Vagina (tissue), 2 donors: Measurements from ENCODE around the gene ALOX12. TPM values are rescaled to one million over a fixed set of nuclear protein-coding genes. Genes with fewer than 3 reads are reported as not detected.

ENCODE experiments used
- DNase-seq, 2 donors: peaks; one replicate each; pipeline ENCODE4 v3.0.0-alpha.2; 2017; ENCODE audit errors: extremely low spot score in 2 of 2
- H3K27ac ChIP-seq: fragments of 200-600 bp; sonication (generic); one replicate; pipeline ENCODE4 v1.5.1; 2019
- H3K27me3 ChIP-seq: fragments of 200-600 bp; sonication (generic); one replicate; pipeline ENCODE4 v1.5.1; 2019
- H3K36me3 ChIP-seq, 2 donors: fragments of 200-600 bp; sonication (generic); one replicate each; pipeline ENCODE4 v1.5.1; 2017 to 2019
- H3K4me1 ChIP-seq: fragments of 200-600 bp; sonication (generic); one replicate; pipeline ENCODE4 v1.5.1; 2019
- H3K4me3 ChIP-seq, 2 donors: fragments of 200-600 bp; sonication (generic); 1 replicate in 1 of 2; 2 replicates in 1 of 2; pipeline ENCODE4 v1.5.1; 2016 to 2019
- H3K9me3 ChIP-seq: fragments of 200-600 bp; sonication (generic); one replicate; pipeline ENCODE4 v1.5.1; 2019
- POLR2A ChIP-seq, 2 donors: fragments of 450-650 bp; IDR thresholded peaks; one replicate each; pipeline ENCODE4 v1.6.1; 2017; ENCODE audit warnings: antibody characterized with exemption in 2 of 2, mild to moderate bottlenecking in 2 of 2, moderate library complexity in 2 of 2
- POLR2AphosphoS5 ChIP-seq, 2 donors: sonication (generic); formaldehyde crosslinking; IDR thresholded peaks; one replicate each; pipeline ENCODE4 v1.9.0; 2017; ENCODE audit warnings: antibody characterized with exemption in 2 of 2, mild to moderate bottlenecking in 2 of 2, low read depth in 1 of 2; ENCODE audit not compliant: insufficient read depth in 1 of 2
- intact Hi-C: fragments of 100-400 bp; cut with DNase I; formaldehyde crosslinking; loops from one replicate; pipeline ENCODE4 v1.15.1; 2023
- total RNA-seq: library from RNA; depleted of rRNA; stranded (reverse); fragments of >200 nt; gene quantifications from one replicate; pipeline ENCODE4 v1.2.3, GENCODE V29; 2016
- TF ChIP-seq, protein P1 (sequence below), 3 experiments: fragments of 450-650 bp in 2 of 3; fragments of 200-600 bp in 1 of 3; sonication (generic) in 1 of 3; IDR thresholded peaks; one replicate each; pipeline ENCODE4 v1.5.1; 2017 to 2019; ENCODE audit warnings: antibody characterized with exemption in 3 of 3, mild to moderate bottlenecking in 2 of 3, moderate library complexity in 2 of 3

The ALOX12 gene
- total RNA-seq, 1 donor from 2014 or later = 16.0 TPM

DNA sequence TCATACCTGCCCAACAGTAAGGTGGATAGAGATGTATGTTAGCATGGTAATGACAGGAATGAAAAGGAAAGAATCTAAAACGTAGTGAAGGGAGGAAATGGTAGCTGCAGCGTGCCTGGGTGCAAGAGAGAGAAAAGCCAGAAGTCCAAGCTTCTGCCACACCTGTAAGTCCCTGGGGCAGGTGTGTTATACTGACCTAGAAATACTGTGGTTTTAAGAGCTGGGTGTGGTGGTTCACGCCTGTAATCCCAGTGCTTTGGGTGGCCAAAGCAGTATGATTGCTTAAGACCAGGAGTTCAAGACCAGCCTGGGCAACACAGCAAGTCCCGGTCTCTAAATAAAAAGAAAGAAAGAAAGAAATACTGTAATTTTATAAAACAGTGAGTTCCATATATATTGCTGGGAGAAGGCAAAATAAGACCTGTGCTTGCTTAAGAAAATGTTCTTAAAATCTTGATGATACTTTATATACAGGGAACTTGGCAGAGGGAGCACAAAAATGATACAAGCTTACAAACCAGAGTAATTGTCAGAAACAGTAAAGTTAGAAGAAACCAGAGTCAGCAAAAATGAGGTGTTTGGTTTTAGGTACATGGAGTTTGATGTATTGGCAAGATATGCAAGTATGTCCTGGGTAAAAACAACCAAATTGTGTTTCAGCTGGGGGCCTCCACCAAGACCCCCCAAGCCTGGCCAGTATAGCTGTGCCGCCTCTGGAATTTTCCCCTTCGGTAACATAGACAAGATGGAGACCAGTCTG lies 6.6 kb downstream of the ALOX12 start:
- H3K36me3 ChIP-seq = peaks cover 0 to 45% of the 10 kb centered on the region in 2 donors
- H3K9me3 ChIP-seq = no peaks in the 10 kb centered on the region
- TF ChIP-seq, protein P1, sequence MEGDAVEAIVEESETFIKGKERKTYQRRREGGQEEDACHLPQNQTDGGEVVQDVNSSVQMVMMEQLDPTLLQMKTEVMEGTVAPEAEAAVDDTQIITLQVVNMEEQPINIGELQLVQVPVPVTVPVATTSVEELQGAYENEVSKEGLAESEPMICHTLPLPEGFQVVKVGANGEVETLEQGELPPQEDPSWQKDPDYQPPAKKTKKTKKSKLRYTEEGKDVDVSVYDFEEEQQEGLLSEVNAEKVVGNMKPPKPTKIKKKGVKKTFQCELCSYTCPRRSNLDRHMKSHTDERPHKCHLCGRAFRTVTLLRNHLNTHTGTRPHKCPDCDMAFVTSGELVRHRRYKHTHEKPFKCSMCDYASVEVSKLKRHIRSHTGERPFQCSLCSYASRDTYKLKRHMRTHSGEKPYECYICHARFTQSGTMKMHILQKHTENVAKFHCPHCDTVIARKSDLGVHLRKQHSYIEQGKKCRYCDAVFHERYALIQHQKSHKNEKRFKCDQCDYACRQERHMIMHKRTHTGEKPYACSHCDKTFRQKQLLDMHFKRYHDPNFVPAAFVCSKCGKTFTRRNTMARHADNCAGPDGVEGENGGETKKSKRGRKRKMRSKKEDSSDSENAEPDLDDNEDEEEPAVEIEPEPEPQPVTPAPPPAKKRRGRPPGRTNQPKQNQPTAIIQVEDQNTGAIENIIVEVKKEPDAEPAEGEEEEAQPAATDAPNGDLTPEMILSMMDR (IDR thresholded peaks at IDR 0.05) = no peak
- TF ChIP-seq POLR2AphosphoS5 (IDR thresholded peaks at IDR 0.05; ENCODE audit: insufficient read depth in 1 of 2, low read depth in 1 of 2) (no peak), POLR2A (IDR thresholded peaks at IDR 0.05) (no peak)
- no peak overlapping the region for H3K27ac ChIP-seq
- no peak for DNase-seq
- intact Hi-C loops = loop anchor here (10.0 kb wide), 1 partner anchor 338 kb away; no protein-coding TSS in a partner anchor
- no peaks in the 10 kb centered on the region for H3K4me1 ChIP-seq
- H3K27me3 ChIP-seq = no peaks in the 10 kb centered on the region
- no peak overlapping the region for H3K4me3 ChIP-seq

DNA sequence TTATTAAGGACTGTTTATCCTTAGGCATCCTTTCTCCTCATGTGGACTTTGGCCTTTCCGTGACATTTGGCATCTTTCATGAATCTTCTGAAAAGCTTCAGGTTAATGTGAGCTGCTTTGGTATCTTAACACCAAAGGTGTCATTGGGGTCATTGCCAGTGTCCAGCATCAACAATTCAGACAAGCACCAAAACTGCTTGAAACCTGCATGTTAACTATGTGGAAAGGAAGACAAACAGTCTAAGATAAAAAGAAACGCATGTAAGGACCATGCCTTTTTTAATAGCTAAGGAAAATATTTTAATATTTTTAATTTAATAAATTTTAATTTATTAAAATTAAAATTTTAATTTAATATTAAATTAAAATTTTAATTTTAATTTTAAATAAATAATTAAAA lies 7.9 kb downstream of the ALOX12 start:
- intact Hi-C loops = loop anchor here (2.0 to 10.0 kb wide), 2 partner anchors 89 to 339 kb away; no protein-coding TSS in a partner anchor
- TF ChIP-seq POLR2AphosphoS5 (IDR thresholded peaks at IDR 0.05; ENCODE audit: insufficient read depth in 1 of 2, low read depth in 1 of 2) = no peak
- TF ChIP-seq, protein P1 (IDR thresholded peaks at IDR 0.05) = no peak
- no peak for TF ChIP-seq POLR2A (IDR thresholded peaks at IDR 0.05)
- no peaks in the 10 kb centered on the region for H3K4me1 ChIP-seq
- no peaks in the 10 kb centered on the region for H3K9me3 ChIP-seq
- no peak overlapping the region for H3K27ac ChIP-seq
- H3K27me3 ChIP-seq = no peaks in the 10 kb centered on the region
- peaks cover 0 to 38% of the 10 kb centered on the region in 2 donors for H3K36me3 ChIP-seq
- H3K4me3 ChIP-seq = no peak overlapping the region
- DNase-seq = no peak

DNA sequence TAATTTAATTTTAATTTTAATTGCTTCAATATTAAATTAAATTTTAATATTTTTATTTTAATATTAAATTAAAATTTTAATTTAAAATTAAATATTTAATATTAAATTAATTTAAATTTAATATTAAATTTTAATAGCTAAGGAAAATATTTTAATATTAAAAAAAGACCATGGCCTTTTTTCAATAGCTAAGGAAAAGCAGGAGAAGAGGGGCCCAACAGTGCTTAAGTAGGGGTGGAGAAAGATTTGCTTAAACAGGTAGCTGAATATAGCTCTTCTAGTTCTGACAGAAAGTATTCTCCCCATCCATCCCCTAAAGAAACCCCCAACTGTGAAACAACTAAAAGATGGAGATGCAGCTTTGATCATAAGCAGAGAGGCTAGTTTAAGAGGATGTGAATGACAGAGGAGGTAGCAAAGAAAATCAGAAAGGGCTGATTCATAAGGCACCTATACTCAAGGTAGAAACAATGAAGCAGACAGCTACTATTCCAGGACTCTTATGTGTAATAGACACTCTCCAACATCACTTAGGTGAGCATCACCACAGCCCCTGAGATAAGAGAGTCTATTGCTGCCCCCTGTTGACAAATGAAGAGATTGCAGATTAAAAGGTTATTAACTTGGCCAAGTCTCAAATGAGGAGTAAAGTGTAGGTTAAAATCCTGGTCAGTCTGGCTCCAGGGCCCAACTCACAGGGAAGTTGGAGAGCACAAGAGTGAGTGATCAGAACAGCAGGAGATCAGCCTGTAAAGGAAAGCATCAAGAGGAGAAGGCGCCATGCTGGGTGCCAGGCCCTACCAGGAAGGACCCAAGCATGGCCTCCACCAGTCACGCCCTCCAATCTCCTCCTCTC lies 8.8 kb downstream of the ALOX12 start:
- Histone ChIP-seq H3K27me3 (no peaks in the 10 kb centered on the region), H3K27ac (no peak overlapping the region), H3K36me3 (peaks cover 0 to 32% of the 10 kb centered on the region in 2 donors), H3K4me3 (no peak overlapping the region), H3K9me3 (no peaks in the 10 kb centered on the region), H3K4me1 (peaks cover 4% of the 10 kb centered on the region)
- TF ChIP-seq POLR2AphosphoS5 (IDR thresholded peaks at IDR 0.05; ENCODE audit: insufficient read depth in 1 of 2, low read depth in 1 of 2) (peak in 1 of 2 donors; percentile 11), POLR2A (IDR thresholded peaks at IDR 0.05) (no peak)
- TF ChIP-seq, protein P1 (IDR thresholded peaks at IDR 0.05) = peak; percentile 57 to 76 (median 70)
- no peak for DNase-seq
- intact Hi-C loops = loop anchor here (2.0 to 10.0 kb wide), 2 partner anchors 90 to 340 kb away; no protein-coding TSS in a partner anchor

- Histone ChIP-seq H3K36me3 (peaks cover 0 to 21% of the 10 kb centered on the region in 2 donors), H3K9me3 (no peaks in the 10 kb centered on the region), H3K27me3 (no peaks in the 10 kb centered on the region), H3K27ac (no peak overlapping the region), H3K4me1 (peaks cover 15% of the 10 kb centered on the region), H3K4me3 (no peak overlapping the region)
- TF ChIP-seq POLR2AphosphoS5 (IDR thresholded peaks at IDR 0.05; ENCODE audit: insufficient read depth in 1 of 2, low read depth in 1 of 2) (no peak), POLR2A (IDR thresholded peaks at IDR 0.05) (no peak)
- TF ChIP-seq, protein P1 (IDR thresholded peaks at IDR 0.05) = no peak
- no peak for DNase-seq
- intact Hi-C loops = loop anchor here (2.0 to 10.0 kb wide), 2 partner anchors 91 to 341 kb away; no protein-coding TSS in a partner anchor
Observed at GRCh38 chr17:7005716-7006115, 9.9 kb downstream of the ALOX12 start.
